Mesendoderm (in vitro differentiated cells): ENCODE results near the gene NLGN1.

Source experiments
- DNase-seq: peaks from one replicate; pipeline ENCODE4 v3.0.0; 2013
- H2AK5ac ChIP-seq: 2 replicates; pipeline ENCODE4 v1.6.1; 2013; ENCODE audit warnings: low read length, inconsistent platforms
- H2BK120ac ChIP-seq: 2 replicates; pipeline ENCODE4 v1.6.1; 2013; ENCODE audit warnings: low read depth, mild to moderate bottlenecking, low read length, moderate library complexity, mixed read lengths
- H2BK15ac ChIP-seq: replicated peaks from 2 replicates; pipeline ENCODE4 v1.6.1; 2013; ENCODE audit warnings: low read depth, mild to moderate bottlenecking, moderate library complexity
- H2BK5ac ChIP-seq: 2 replicates; pipeline ENCODE4 v1.6.1; 2013; ENCODE audit warnings: low read length, inconsistent platforms
- H3K18ac ChIP-seq: 2 replicates; pipeline ENCODE4 v1.6.1; 2013; ENCODE audit warnings: mild to moderate bottlenecking, low read length, mixed read lengths
- H3K23ac ChIP-seq: one replicate; pipeline ENCODE4 v1.6.1; 2013; ENCODE audit warnings: low read length
- H3K27ac ChIP-seq: 2 replicates; pipeline ENCODE4 v1.5.1; 2013; ENCODE audit warnings: low read depth, mild to moderate bottlenecking, inconsistent platforms, low read length, moderate library complexity
- H3K27me3 ChIP-seq: 2 replicates; pipeline ENCODE4 v1.6.1; 2013; ENCODE audit warnings: low read length, control low read depth, mild to moderate bottlenecking, inconsistent platforms; ENCODE audit not compliant: insufficient read depth, poor library complexity
- H3K36me3 ChIP-seq: 2 replicates; pipeline ENCODE4 v1.6.1; 2013; ENCODE audit warnings: low read length, inconsistent platforms; ENCODE audit not compliant: control insufficient read depth, insufficient read depth
- H3K4ac ChIP-seq: one replicate; pipeline ENCODE4 v1.6.1; 2013; ENCODE audit warnings: low read depth, mild to moderate bottlenecking, low read length, moderate library complexity
- H3K4me1 ChIP-seq: 2 replicates; pipeline ENCODE4 v1.6.1; 2013; ENCODE audit warnings: low read depth, low read length, inconsistent platforms; ENCODE audit not compliant: control insufficient read depth
- H3K4me2 ChIP-seq: 2 replicates; pipeline ENCODE4 v1.6.1; 2013; ENCODE audit warnings: low read length
- H3K4me3 ChIP-seq: 2 replicates; pipeline ENCODE4 v1.5.1; 2013; ENCODE audit warnings: mild to moderate bottlenecking, low read length
- H3K56ac ChIP-seq: one replicate; pipeline ENCODE4 v1.6.1; 2013; ENCODE audit warnings: low read length
- H3K79me1 ChIP-seq: 2 replicates; pipeline ENCODE4 v1.6.1; 2013; ENCODE audit warnings: low read length, inconsistent platforms
- H3K79me2 ChIP-seq: 2 replicates; pipeline ENCODE4 v1.6.1; 2013; ENCODE audit warnings: mild to moderate bottlenecking, low read length; ENCODE audit not compliant: control insufficient read depth, insufficient read depth
- H3K9ac ChIP-seq: 2 replicates; pipeline ENCODE4 v1.6.1; 2013; ENCODE audit warnings: low read length, inconsistent platforms
- H4K5ac ChIP-seq: one replicate; pipeline ENCODE4 v1.6.1; 2013; ENCODE audit warnings: low read length
- H4K8ac ChIP-seq: one replicate; pipeline ENCODE4 v1.6.1; 2013; ENCODE audit warnings: low read depth, mild to moderate bottlenecking, control low read depth, low read length, moderate library complexity
- WGBS: extraction: QIAGEN DNeasy Blood & Tissue Kit; methylation state at CpG from one replicate; pipeline ENCODE4 v1.1.7; 2013; ENCODE audit warnings: low lambda C conversion rate, missing lambda C conversion rate; ENCODE audit not compliant: insufficient coverage; ENCODE audit errors: extremely low coverage; 5-methylcytosine and 5-hydroxymethylcytosine counted together

The NLGN1 gene

GRCh38 chr3:173465898-173466678 lies 68.5 kb downstream of the NLGN1 start:
- H3K4me3 ChIP-seq = no peak overlapping the region
- H3K79me2 ChIP-seq = no peaks in the 10 kb centered on the region
- 100% methylated on average over 1 of the region's 4 CpGs for WGBS
- DNase-seq = peak; percentile 6
- H2BK5ac ChIP-seq = no peak overlapping the region
- H3K4me2 ChIP-seq = no peak overlapping the region
- H2BK120ac ChIP-seq = no peak overlapping the region
- H3K23ac ChIP-seq = no peak overlapping the region
- H3K27ac ChIP-seq = no peak overlapping the region
- no peak overlapping the region for H3K56ac ChIP-seq
- no peak overlapping the region for H3K4ac ChIP-seq
- H3K18ac ChIP-seq = no peak overlapping the region
- H3K79me1 ChIP-seq = no peaks in the 10 kb centered on the region
- H4K5ac ChIP-seq = no peak overlapping the region
- H2AK5ac ChIP-seq = no peak overlapping the region
- H3K36me3 ChIP-seq = no peaks in the 10 kb centered on the region
- H3K4me1 ChIP-seq = no peaks in the 10 kb centered on the region
- H4K8ac ChIP-seq = no peak overlapping the region
- no peak overlapping the region for H2BK15ac ChIP-seq
- H3K27me3 ChIP-seq = no peaks in the 10 kb centered on the region
- H3K9ac ChIP-seq = no peak overlapping the region

GRCh38 chr3:173467501-173467900 lies 70.0 kb downstream of the NLGN1 start:
- no peak overlapping the region for H4K5ac ChIP-seq
- H3K79me2 ChIP-seq = no peaks in the 10 kb centered on the region
- H3K36me3 ChIP-seq = no peaks in the 10 kb centered on the region
- no peak overlapping the region for H2AK5ac ChIP-seq
- H3K79me1 ChIP-seq = no peaks in the 10 kb centered on the region
- no peak overlapping the region for H3K4me2 ChIP-seq
- DNase-seq = peak; percentile 10
- no peak overlapping the region for H3K56ac ChIP-seq
- H4K8ac ChIP-seq = no peak overlapping the region
- H3K27me3 ChIP-seq = no peaks in the 10 kb centered on the region
- H3K27ac ChIP-seq = no peak overlapping the region
- H3K23ac ChIP-seq = no peak overlapping the region
- no peak overlapping the region for H3K4me3 ChIP-seq
- no peak overlapping the region for H3K4ac ChIP-seq
- no peak overlapping the region for H2BK15ac ChIP-seq
- H3K4me1 ChIP-seq = no peaks in the 10 kb centered on the region
- no peak overlapping the region for H2BK120ac ChIP-seq
- no peak overlapping the region for H2BK5ac ChIP-seq
- H3K18ac ChIP-seq = no peak overlapping the region
- no peak overlapping the region for H3K9ac ChIP-seq

GRCh38 chr3:173473237-173473636 lies 75.7 kb downstream of the NLGN1 start:
- no peaks in the 10 kb centered on the region for H3K36me3 ChIP-seq
- no peak overlapping the region for H2AK5ac ChIP-seq
- no peak overlapping the region for H2BK15ac ChIP-seq
- H3K4ac ChIP-seq = no peak overlapping the region
- H3K79me1 ChIP-seq = no peaks in the 10 kb centered on the region
- H4K5ac ChIP-seq = no peak overlapping the region
- H3K9ac ChIP-seq = no peak overlapping the region
- H2BK120ac ChIP-seq = no peak overlapping the region
- no peak overlapping the region for H3K27ac ChIP-seq
- H3K18ac ChIP-seq = no peak overlapping the region
- H3K23ac ChIP-seq = no peak overlapping the region
- H3K4me2 ChIP-seq = no peak overlapping the region
- no peak overlapping the region for H2BK5ac ChIP-seq
- no peaks in the 10 kb centered on the region for H3K27me3 ChIP-seq
- no peak for DNase-seq
- H3K56ac ChIP-seq = no peak overlapping the region
- H3K4me3 ChIP-seq = no peak overlapping the region
- WGBS = no CpG with 5 or more reads among the region's 1 CpG
- H3K79me2 ChIP-seq = no peaks in the 10 kb centered on the region
- H3K4me1 ChIP-seq = no peaks in the 10 kb centered on the region
- H4K8ac ChIP-seq = no peak overlapping the region

- Histone ChIP-seq H3K23ac (no peak overlapping the region), H2BK120ac (no peak overlapping the region), H3K4ac (no peak overlapping the region), H3K9ac (no peak overlapping the region), H2BK5ac (no peak overlapping the region), H4K5ac (no peak overlapping the region), H3K79me2 (no peaks in the 10 kb centered on the region), H2AK5ac (no peak overlapping the region), H2BK15ac (no peak overlapping the region), H3K4me3 (no peak overlapping the region), H4K8ac (no peak overlapping the region), H3K4me2 (no peak overlapping the region), H3K36me3 (no peaks in the 10 kb centered on the region), H3K56ac (no peak overlapping the region), H3K27ac (no peak overlapping the region), H3K4me1 (no peaks in the 10 kb centered on the region), H3K18ac (no peak overlapping the region), H3K27me3 (no peaks in the 10 kb centered on the region), H3K79me1 (no peaks in the 10 kb centered on the region)
- WGBS = no CpG with 5 or more reads among the region's 2 CpGs
- no peak for DNase-seq
Observed at GRCh38 chr3:173479301-173479700, 81.8 kb downstream of the NLGN1 start.

- no peak for DNase-seq
- Histone ChIP-seq H4K8ac (no peak overlapping the region), H3K79me2 (no peaks in the 10 kb centered on the region), H3K4me2 (no peak overlapping the region), H3K4me3 (no peak overlapping the region), H3K36me3 (no peaks in the 10 kb centered on the region), H3K4ac (no peak overlapping the region), H3K27ac (no peak overlapping the region), H3K9ac (no peak overlapping the region), H2BK15ac (no peak overlapping the region), H3K79me1 (no peaks in the 10 kb centered on the region), H2BK5ac (no peak overlapping the region), H3K23ac (no peak overlapping the region), H3K4me1 (no peaks in the 10 kb centered on the region), H2AK5ac (no peak overlapping the region), H2BK120ac (no peak overlapping the region), H3K18ac (no peak overlapping the region), H3K56ac (no peak overlapping the region), H3K27me3 (no peaks in the 10 kb centered on the region), H4K5ac (no peak overlapping the region)
- no CpG with 5 or more reads among the region's 1 CpG for WGBS
Observed at GRCh38 chr3:173501931-173502489, 104.5 kb downstream of the NLGN1 start.
